Measurements from ENCODE around the gene IL3. TPM values are rescaled to one million over a fixed set of nuclear protein-coding genes. Genes with fewer than 3 reads are reported as not detected.

IL3 gene
- total and polyA plus RNA-seq, 9 of the 15 experiments (the other 6 are each of a cell fraction or from before 2014, with no cell fraction given), result not detected

DNA sequence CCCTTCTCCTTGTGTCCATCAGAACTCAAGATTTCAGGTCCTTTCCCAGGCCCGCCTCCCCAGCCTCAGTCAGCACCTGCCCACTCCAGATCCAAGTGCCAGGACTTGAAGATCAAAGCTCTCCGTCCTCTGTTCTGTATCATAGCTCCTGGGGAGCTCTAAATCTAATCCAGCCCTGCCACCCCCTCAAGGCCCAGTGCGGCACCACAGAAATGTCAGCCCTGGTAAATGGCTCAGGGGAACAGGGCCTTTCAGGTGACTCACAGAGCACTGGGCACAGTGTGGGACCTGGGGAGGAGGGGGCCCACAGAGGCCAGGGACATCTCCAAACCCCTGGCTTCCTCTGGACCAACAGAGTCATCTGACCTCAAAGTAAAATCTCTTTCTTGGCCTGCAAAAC lies 19.2 kb downstream of the IL3 start (continued):
- TF ChIP-seq, protein P1, sequence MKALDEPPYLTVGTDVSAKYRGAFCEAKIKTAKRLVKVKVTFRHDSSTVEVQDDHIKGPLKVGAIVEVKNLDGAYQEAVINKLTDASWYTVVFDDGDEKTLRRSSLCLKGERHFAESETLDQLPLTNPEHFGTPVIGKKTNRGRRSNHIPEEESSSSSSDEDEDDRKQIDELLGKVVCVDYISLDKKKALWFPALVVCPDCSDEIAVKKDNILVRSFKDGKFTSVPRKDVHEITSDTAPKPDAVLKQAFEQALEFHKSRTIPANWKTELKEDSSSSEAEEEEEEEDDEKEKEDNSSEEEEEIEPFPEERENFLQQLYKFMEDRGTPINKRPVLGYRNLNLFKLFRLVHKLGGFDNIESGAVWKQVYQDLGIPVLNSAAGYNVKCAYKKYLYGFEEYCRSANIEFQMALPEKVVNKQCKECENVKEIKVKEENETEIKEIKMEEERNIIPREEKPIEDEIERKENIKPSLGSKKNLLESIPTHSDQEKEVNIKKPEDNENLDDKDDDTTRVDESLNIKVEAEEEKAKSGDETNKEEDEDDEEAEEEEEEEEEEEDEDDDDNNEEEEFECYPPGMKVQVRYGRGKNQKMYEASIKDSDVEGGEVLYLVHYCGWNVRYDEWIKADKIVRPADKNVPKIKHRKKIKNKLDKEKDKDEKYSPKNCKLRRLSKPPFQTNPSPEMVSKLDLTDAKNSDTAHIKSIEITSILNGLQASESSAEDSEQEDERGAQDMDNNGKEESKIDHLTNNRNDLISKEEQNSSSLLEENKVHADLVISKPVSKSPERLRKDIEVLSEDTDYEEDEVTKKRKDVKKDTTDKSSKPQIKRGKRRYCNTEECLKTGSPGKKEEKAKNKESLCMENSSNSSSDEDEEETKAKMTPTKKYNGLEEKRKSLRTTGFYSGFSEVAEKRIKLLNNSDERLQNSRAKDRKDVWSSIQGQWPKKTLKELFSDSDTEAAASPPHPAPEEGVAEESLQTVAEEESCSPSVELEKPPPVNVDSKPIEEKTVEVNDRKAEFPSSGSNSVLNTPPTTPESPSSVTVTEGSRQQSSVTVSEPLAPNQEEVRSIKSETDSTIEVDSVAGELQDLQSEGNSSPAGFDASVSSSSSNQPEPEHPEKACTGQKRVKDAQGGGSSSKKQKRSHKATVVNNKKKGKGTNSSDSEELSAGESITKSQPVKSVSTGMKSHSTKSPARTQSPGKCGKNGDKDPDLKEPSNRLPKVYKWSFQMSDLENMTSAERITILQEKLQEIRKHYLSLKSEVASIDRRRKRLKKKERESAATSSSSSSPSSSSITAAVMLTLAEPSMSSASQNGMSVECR (CRISPR knock-in tag; IDR thresholded peaks at IDR 0.05), result no peak
- TF ChIP-seq LCOR (CRISPR knock-in tag; IDR thresholded peaks at IDR 0.05), result no peak
- TF ChIP-seq ZC3H11A (IDR thresholded peaks at IDR 0.05; ENCODE audit: low read depth, low read length), result no peak
- no peak for TF ChIP-seq WHSC1 (IDR thresholded peaks at IDR 0.05; ENCODE audit: low read length)
- TF ChIP-seq, protein P2, sequence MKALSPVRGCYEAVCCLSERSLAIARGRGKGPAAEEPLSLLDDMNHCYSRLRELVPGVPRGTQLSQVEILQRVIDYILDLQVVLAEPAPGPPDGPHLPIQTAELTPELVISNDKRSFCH (CRISPR knock-in tag; IDR thresholded peaks at IDR 0.05), result no peak
- TF ChIP-seq, protein P2 (tag; IDR thresholded peaks at IDR 0.05), result no peak
- no peak for TF ChIP-seq ILF3 (IDR thresholded peaks at IDR 0.05; ENCODE audit: borderline replicate concordance)
- TF ChIP-seq FOXK2 (conservative IDR thresholded peaks at IDR 0.05 in 1 of 2, IDR thresholded peaks at IDR 0.05 in 1 of 2; ENCODE audit: low read depth in 2 of 2), result no peak
- TF ChIP-seq NFYB (IDR thresholded peaks at IDR 0.05; ENCODE audit: extremely low read depth, insufficient read length), result no peak
- no peak for TF ChIP-seq CBFA2T3 (IDR thresholded peaks at IDR 0.05)
- TF ChIP-seq SMARCC2 (IDR thresholded peaks at IDR 0.05; ENCODE audit: low read depth), result no peak
- no peak for TF ChIP-seq CTBP1 (IDR thresholded peaks at IDR 0.05; ENCODE audit: borderline replicate concordance)
- TF ChIP-seq SMAD4 (CRISPR knock-in tag; conservative IDR thresholded peaks at IDR 0.05), result no peak
- no peak for TF ChIP-seq MCM2 (IDR thresholded peaks at IDR 0.05; ENCODE audit: low read depth)
- TF ChIP-seq, protein P3, sequence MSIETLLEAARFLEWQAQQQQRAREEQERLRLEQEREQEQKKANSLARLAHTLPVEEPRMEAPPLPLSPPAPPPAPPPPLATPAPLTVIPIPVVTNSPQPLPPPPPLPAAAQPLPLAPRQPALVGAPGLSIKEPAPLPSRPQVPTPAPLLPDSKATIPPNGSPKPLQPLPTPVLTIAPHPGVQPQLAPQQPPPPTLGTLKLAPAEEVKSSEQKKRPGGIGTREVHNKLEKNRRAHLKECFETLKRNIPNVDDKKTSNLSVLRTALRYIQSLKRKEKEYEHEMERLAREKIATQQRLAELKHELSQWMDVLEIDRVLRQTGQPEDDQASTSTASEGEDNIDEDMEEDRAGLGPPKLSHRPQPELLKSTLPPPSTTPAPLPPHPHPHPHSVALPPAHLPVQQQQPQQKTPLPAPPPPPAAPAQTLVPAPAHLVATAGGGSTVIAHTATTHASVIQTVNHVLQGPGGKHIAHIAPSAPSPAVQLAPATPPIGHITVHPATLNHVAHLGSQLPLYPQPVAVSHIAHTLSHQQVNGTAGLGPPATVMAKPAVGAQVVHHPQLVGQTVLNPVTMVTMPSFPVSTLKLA (conservative IDR thresholded peaks at IDR 0.05), result no peak

Measured in K562 (cell line).